GM08714 (cell line): Measurements from ENCODE around the gene TRH.
"Not testable (repeated sequence)": the region's sequence is repeated elsewhere in the genome, so short reads cannot be mapped to it uniquely, and the experiment has no call there.

Experiments
- H3K4me3 ChIP-seq: fragments of 200-500 bp; sonication (Bioruptor generic); 2 replicates; pipeline ENCODE4 v1.5.1; 2014; ENCODE audit warnings: mild to moderate bottlenecking, low read length, inconsistent platforms
- ZNF274 ChIP-seq: IDR thresholded peaks from 2 replicates; pipeline ENCODE4 v1.6.1; 2012; ENCODE audit warnings: mild to moderate bottlenecking, low read depth, low read length

The TRH gene

GRCh38 chr3:130014526-130014925 is 40.0 kb downstream of the TRH start:
- H3K4me3 ChIP-seq: no peak overlapping the region
- TF ChIP-seq ZNF274: no peak

- H3K4me3 ChIP-seq: not testable (repeated sequence)
Observed at GRCh38 chr3:130017661-130018060, 43.1 kb downstream of the TRH start.

- H3K4me3 ChIP-seq: not testable (repeated sequence)
Observed at GRCh38 chr3:130026146-130026829, 51.8 kb downstream of the TRH start.

- H3K4me3 ChIP-seq: not testable (repeated sequence)
Observed at GRCh38 chr3:130027437-130027836, 52.9 kb downstream of the TRH start.
